HG03432 (cell line): ENCODE results near the gene CIITA.

Experiments
- ATAC-seq: cut with Tn5 transposase; IDR thresholded peaks from one replicate; pipeline ENCODE4 v1.9.1; 2021; ENCODE audit warnings: mild to moderate bottlenecking, moderate library complexity; ENCODE audit not compliant: unreplicated experiment

CIITA gene

GRCh38 chr16:10978871-10979446 lies 102.0 kb downstream of the CIITA start:
- ATAC-seq = no peak

GRCh38 chr16:10979717-10980601 lies 103.0 kb downstream of the CIITA start:
- ATAC-seq = no peak

GRCh38 chr16:10980813-10981212 lies 103.8 kb downstream of the CIITA start:
- ATAC-seq = no peak

- ATAC-seq = peak; percentile 73
Measured at GRCh38 chr16:10981697-10982216, 104.8 kb downstream of the CIITA start.

DNA sequence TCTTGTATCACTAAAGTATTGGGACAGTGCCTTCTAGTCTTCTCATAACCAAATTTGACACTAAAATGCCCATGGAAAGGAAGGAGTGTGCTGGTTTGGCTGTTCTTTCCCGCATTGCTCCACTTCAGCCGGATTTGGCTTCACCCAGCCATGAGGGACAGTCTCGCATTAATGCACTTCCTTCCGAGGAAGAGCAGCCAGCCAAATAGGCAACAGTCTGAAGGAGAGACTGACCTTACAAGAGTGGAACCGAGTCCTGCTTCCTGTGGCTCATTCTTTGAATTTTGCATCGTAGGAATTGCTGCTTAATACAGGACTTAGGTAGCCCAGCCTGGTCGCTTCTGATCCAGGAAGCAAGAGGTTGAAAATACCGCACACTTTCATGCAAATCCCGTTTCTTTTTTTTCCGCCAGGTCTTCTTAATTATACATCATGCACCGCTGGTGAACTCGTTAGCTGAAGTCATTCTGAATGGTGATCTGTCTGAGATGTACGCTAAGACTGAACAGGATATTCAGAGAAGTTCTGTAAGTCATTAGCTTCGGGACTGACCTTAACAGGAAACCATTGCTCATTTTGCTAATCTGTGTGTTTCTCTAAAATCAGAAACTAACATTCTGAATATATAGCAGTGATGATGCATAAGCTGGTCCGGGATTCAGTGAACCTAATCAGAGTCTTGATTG lies 105.6 kb downstream of the CIITA start:
- no peak for ATAC-seq

- no peak for ATAC-seq
Measured at GRCh38 chr16:10983159-10983558, 106.2 kb downstream of the CIITA start.

DNA sequence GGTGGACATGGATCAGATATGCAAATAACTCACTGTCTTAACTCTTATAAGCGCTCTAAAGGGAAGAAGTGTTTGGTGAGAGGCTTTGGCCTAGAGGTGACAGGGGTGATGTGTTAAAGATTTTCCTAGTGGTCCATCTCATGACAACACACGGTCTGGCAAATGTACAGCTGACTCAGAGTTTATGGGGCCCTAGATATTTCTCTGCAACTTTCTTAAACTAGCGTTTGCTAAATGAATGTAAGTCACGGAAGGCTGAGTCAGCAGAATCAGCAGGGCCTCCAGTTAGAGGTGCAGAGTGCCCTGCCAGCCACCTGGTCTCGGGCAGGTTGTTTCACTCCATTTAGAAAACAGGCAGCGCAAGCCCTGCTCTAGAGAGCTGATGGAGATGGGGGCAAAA lies 107.5 kb downstream of the CIITA start:
- no peak for ATAC-seq
